ENCODE measurements around the gene ALPL.

Gene ALPL

DNA sequence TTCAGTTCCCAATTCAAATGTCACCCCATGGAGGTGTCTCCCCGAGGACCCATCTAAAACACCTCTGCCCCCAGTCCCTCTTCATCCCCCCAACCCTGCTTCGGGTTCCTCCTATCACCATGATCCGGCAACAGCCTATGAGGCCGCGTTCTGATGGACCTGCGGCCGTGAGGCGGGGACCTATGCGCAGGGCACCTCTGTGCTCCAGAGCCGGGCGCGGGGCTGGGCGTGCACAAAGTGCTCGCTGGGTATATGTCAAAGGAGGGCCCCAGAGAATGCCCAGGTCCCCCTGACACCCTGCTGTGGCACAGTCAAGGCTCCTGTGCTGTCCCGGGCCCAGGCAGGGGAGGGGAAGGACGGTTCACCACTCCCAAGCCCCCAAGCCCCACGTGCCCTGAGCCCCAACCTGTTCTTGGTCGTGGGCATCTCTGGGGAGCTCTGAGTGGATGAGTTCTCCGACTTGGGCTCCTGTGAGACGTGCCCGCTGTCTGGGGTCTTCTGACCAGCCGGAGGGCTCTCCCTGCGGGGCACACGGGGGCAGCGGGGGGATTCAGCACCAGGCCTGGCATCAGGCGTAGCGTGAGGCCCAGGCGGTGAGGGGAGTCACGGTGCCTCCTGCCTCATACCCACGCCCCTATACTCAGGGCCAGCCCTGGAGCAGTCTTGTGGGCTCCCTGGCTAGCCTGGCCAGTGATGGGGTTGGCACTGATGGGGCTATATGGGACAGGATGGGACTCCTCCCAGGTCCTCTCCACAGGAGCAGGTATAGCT lies 92.2 kb downstream of the ALPL start:
- ATAC-seq, result no peak
- Mint-ChIP-seq H3K36me3 (no peaks in the 10 kb centered on the region), H3K9me3 (peaks cover 2% of the 10 kb centered on the region), H3K27me3 (peaks cover 76% of the 10 kb centered on the region), H3K4me1 (peaks cover 10% of the 10 kb centered on the region), H3K27ac (no peak overlapping the region), H3K4me3 (no peak overlapping the region)

- Mint-ChIP-seq H3K9me3 (peaks cover 2% of the 10 kb centered on the region), H3K4me3 (no peak overlapping the region), H3K36me3 (no peaks in the 10 kb centered on the region), H3K4me1 (peaks cover 27% of the 10 kb centered on the region), H3K27ac (no peak overlapping the region), H3K27me3 (peaks cover 74% of the 10 kb centered on the region)
- ATAC-seq, result no peak
Observed at GRCh38 chr1:21603177-21604138, 94.2 kb downstream of the ALPL start.

- peaks cover 27% of the 10 kb centered on the region for H3K4me1 Mint-ChIP-seq
- no peak for ATAC-seq
Observed at GRCh38 chr1:21604208-21604957, 95.2 kb downstream of the ALPL start.

GRCh38 chr1:21605012-21605715 lies 95.9 kb downstream of the ALPL start:
- no peak overlapping the region for H3K4me3 Mint-ChIP-seq
- no peaks in the 10 kb centered on the region for H3K36me3 Mint-ChIP-seq
- H3K4me1 Mint-ChIP-seq, result peaks cover 27% of the 10 kb centered on the region
- no peak for ATAC-seq
- H3K27me3 Mint-ChIP-seq, result peaks cover 64% of the 10 kb centered on the region
- H3K9me3 Mint-ChIP-seq, result peaks cover 2% of the 10 kb centered on the region
- H3K27ac Mint-ChIP-seq, result no peak overlapping the region

More at GRCh38 chr1:21604208-21604957, 95.2 kb downstream of the ALPL start:
- peaks cover 72% of the 10 kb centered on the region for H3K27me3 Mint-ChIP-seq
- no peak overlapping the region for H3K27ac Mint-ChIP-seq
- H3K4me3 Mint-ChIP-seq, result no peak overlapping the region
- peaks cover 2% of the 10 kb centered on the region for H3K9me3 Mint-ChIP-seq
- no peaks in the 10 kb centered on the region for H3K36me3 Mint-ChIP-seq

GRCh38 chr1:21605964-21606705 lies 96.9 kb downstream of the ALPL start:
- Mint-ChIP-seq H3K27ac (no peak overlapping the region), H3K36me3 (no peaks in the 10 kb centered on the region), H3K4me3 (no peak overlapping the region), H3K27me3 (peaks cover 54% of the 10 kb centered on the region), H3K4me1 (peaks cover 27% of the 10 kb centered on the region), H3K9me3 (peaks cover 2% of the 10 kb centered on the region)
- no peak for ATAC-seq

DNA sequence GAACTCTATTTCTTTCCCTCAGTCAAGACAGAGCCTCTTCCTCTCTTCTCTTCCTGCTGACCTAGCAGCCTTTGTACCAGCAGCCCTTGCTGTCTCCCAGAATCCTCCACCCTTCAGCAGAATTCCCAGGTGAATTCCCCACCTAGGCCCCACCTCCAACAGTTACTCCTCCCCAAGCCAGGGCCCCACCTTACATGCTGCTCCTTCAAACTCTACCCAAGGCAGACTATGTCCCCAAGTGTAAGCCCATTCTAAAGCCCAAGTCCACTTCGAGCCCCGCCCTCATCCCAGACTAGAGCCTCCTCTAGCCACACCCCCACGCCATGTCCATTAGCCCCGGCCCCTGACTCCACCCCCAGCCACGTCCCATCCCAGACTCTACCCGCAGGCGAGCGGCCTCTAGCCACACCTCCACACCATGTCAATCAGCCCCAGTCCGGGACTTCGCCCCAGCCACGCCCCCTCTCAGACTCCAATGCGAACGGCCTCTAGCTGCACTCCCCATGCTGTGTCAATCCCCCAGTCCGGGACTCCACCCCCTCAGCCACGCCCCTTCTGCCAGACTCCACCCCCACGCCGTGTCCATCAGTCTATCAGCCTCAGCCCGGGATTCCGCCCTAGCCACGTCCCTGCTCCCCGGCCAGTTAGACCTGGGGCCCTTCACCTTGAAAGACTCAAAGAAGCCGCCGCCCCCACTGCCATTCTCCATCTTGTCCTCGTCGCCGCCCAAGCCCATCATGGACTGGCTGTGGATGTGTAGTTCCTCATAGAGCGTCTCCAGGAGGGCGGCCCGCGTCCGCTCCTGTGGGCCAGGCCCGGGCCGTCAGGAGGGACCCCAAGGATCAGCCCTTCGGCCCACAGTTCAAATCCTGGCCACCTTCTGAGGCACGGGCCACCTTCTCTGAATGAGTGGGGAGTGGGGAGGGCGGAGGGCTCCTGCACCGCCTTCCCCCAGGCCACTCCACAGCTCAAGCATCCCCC lies 98.6 kb downstream of the ALPL start:
- Mint-ChIP-seq H3K27ac (peak overlapping the region; percentile 0), H3K27me3 (peaks cover 37% of the 10 kb centered on the region), H3K36me3 (no peaks in the 10 kb centered on the region), H3K4me1 (peaks cover 27% of the 10 kb centered on the region), H3K9me3 (peaks cover 2% of the 10 kb centered on the region), H3K4me3 (peak overlapping the region; percentile 61)
- ATAC-seq, result peak; percentile 85

DNA sequence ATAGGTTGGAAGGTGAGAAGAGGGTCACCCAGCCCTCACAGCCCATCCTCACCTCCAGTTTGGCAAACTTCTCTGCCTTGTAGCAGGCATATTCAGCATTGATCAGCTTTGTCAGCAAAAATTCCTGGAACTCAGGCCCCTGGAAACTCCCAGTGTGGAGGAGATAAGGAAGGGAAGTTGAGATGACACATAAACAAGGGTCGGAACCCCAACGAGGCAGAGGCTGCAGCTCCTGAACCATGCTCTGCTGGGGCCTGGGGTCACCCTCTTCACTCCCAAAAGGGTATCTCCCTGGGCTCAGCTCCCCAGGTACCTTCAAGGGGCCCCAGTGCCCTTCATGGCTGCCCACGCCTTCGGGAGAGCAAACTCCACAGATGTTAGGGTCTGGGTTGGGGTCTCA lies 99.6 kb downstream of the ALPL start:
- H3K27me3 Mint-ChIP-seq, result peaks cover 31% of the 10 kb centered on the region
- H3K27ac Mint-ChIP-seq, result no peak overlapping the region
- no peaks in the 10 kb centered on the region for H3K36me3 Mint-ChIP-seq
- peak overlapping the region; percentile 22 for H3K4me3 Mint-ChIP-seq
- peaks cover 27% of the 10 kb centered on the region for H3K4me1 Mint-ChIP-seq
- H3K9me3 Mint-ChIP-seq, result peaks cover 2% of the 10 kb centered on the region
- ATAC-seq, result no peak

GRCh38 chr1:21610027-21610426 lies 100.8 kb downstream of the ALPL start:
- Mint-ChIP-seq H3K36me3 (no peaks in the 10 kb centered on the region), H3K27me3 (peaks cover 19% of the 10 kb centered on the region), H3K4me1 (peaks cover 17% of the 10 kb centered on the region), H3K27ac (no peak overlapping the region), H3K4me3 (no peak overlapping the region), H3K9me3 (no peaks in the 10 kb centered on the region)
- no peak for ATAC-seq

GRCh38 chr1:21610989-21611785 lies 102.0 kb downstream of the ALPL start:
- Mint-ChIP-seq H3K4me3 (no peak overlapping the region), H3K4me1 (peaks cover 17% of the 10 kb centered on the region), H3K27me3 (peaks cover 19% of the 10 kb centered on the region), H3K9me3 (no peaks in the 10 kb centered on the region), H3K36me3 (no peaks in the 10 kb centered on the region), H3K27ac (no peak overlapping the region)
- ATAC-seq, result no peak

GRCh38 chr1:21612057-21612456 lies 102.8 kb downstream of the ALPL start:
- no peak for ATAC-seq
- Mint-ChIP-seq H3K27me3 (peaks cover 19% of the 10 kb centered on the region), H3K27ac (no peak overlapping the region), H3K9me3 (no peaks in the 10 kb centered on the region), H3K4me1 (peaks cover 13% of the 10 kb centered on the region), H3K36me3 (no peaks in the 10 kb centered on the region), H3K4me3 (no peak overlapping the region)

DNA sequence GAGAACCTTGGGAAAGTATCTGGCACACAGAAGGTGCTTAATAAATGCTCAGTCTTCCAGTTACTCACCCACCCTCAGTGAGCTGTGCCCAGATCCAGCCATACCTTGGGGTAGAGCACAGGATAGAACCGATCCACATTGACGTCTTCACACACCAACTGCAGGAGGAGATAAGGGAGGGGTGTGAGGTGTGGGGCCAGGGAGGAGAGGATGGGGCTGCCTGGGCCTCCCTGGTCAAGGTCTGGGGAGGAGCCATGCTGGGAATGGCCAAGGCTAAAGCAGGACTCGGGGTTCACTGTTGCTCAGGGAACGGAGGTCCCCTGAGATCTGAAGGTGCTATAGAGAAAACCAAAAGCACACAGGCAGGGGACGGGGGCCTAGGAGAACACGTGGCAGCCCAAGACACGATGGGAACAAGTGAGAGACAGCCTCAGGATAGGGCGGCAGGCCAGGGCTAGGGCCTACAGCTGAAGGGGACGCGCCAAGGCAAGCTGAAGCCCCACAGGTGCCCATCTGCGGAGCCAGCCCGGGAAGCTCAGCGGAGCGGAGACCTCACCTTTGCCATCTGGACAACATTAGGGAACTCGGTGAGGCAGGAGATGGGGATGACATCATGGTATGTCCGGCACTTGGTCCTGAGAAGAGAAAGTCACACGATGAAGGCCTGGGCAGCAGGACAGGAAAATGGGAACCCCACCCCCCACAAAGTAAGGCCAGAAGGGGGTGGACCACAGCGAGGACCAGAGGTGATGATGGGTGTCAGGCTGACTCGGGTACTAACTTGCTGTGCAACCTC lies 104.0 kb downstream of the ALPL start:
- H3K4me1 Mint-ChIP-seq, result peaks cover under 1% of the 10 kb centered on the region
- no peak for ATAC-seq
- peaks cover 11% of the 10 kb centered on the region for H3K27me3 Mint-ChIP-seq
- H3K4me3 Mint-ChIP-seq, result no peak overlapping the region
- H3K36me3 Mint-ChIP-seq, result no peaks in the 10 kb centered on the region
- no peak overlapping the region for H3K27ac Mint-ChIP-seq
- H3K9me3 Mint-ChIP-seq, result no peaks in the 10 kb centered on the region

All from stimulated activated memory B cell treated with anti-CD40 and anti-IgM and Interleukin-4, amounts not matched to agents 10 μg/mL and 1 μg/mL and 100 μg/mL, for 72 hours (primary cell).